ENCODE data around the gene CYP2A7. TPM values are rescaled to one million over a fixed set of nuclear protein-coding genes. Genes with fewer than 3 reads are reported as not detected.
"Not testable (repeated sequence)": the region's sequence is repeated elsewhere in the genome, so short reads cannot be mapped to it uniquely, and the experiment has no call there.

The CYP2A7 gene
- total RNA-seq, 4 donors from 2014 or later: not detected

- H3K9me3 ChIP-seq; H3K36me3 ChIP-seq; H3K4me1 ChIP-seq; intact Hi-C loops (cut with DNase I); H3K4me3 ChIP-seq; H3K27ac ChIP-seq (replicated peaks in 1 of 4); DNase-seq (ENCODE audit: extremely low spot score): not testable (repeated sequence)
- 79% methylated on average over 2 of the region's 2 CpGs for WGBS
- peaks cover 0 to 24% (median 0%) of the 10 kb centered on the region in 4 donors for H3K27me3 ChIP-seq
Measured at GRCh38 chr19:40873873-40874272, 8.2 kb downstream of the CYP2A7 start.

DNA sequence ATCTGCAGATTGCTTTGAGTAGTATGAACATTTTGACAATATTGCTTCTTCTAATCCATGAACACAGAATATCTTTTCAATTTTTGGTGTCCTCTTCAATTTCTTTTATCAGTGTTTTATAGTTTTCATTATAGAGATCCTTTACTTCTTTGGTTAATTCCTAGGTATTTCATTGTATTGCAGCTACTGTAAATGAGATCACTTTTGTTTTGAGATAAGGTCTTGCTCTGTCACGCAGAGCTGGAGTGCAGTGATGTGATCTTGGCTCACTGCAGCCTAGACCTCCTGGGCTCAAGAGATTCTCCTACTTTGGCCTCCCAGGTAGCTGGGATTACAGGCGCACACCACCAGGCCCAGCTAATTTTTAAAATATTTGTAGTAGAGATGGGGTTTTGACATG, 9.8 kb downstream of the CYP2A7 start:
- intact Hi-C loops (cut with DNase I): no loop called here
- Histone ChIP-seq H3K36me3 (no peaks in the 10 kb centered on the region), H3K4me3 (no peak overlapping the region), H3K27ac (replicated peaks in 1 of 4) (no peak overlapping the region), H3K9me3 (no peaks in the 10 kb centered on the region), H3K27me3 (peaks cover 0 to 11% (median 0%) of the 10 kb centered on the region in 4 donors), H3K4me1 (no peaks in the 10 kb centered on the region)
- TF ChIP-seq POLR2A (IDR thresholded peaks at IDR 0.05; ENCODE audit: low read depth): no peak
- no peak for TF ChIP-seq EP300 (IDR thresholded peaks at IDR 0.05)
- no peak for TF ChIP-seq POLR2AphosphoS5 (IDR thresholded peaks at IDR 0.05)
- TF ChIP-seq, protein P1, sequence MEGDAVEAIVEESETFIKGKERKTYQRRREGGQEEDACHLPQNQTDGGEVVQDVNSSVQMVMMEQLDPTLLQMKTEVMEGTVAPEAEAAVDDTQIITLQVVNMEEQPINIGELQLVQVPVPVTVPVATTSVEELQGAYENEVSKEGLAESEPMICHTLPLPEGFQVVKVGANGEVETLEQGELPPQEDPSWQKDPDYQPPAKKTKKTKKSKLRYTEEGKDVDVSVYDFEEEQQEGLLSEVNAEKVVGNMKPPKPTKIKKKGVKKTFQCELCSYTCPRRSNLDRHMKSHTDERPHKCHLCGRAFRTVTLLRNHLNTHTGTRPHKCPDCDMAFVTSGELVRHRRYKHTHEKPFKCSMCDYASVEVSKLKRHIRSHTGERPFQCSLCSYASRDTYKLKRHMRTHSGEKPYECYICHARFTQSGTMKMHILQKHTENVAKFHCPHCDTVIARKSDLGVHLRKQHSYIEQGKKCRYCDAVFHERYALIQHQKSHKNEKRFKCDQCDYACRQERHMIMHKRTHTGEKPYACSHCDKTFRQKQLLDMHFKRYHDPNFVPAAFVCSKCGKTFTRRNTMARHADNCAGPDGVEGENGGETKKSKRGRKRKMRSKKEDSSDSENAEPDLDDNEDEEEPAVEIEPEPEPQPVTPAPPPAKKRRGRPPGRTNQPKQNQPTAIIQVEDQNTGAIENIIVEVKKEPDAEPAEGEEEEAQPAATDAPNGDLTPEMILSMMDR (IDR thresholded peaks at IDR 0.05): no peak
- DNase-seq (ENCODE audit: extremely low spot score): no peak
- 83% methylated on average over 2 of the region's 2 CpGs for WGBS

DNA sequence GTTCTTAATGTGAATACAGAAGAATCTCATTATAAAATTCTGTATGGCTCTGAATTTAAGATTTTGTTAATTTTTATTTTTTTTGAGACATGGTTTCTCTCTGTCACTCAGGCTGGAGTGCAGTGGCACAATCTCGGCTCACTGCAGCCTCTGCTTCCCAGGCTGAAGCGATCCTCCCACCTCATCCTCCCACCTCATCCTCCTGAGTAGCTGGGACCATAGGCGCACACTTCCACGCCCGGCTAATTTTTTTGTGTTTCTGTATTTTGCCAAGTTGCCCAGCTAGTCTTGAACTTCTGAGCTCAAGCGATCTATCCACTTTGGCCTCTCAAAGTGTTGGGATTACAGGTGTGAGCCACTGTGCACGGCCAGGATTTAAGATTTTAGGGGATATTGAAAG, 14.3 kb downstream of the CYP2A7 start:
- whole genome bisulfite sequencing: 84% methylated on average over 7 of the region's 7 CpGs
- intact Hi-C loops (cut with DNase I): no loop called here

GRCh38 chr19:40864739-40865496, 17.1 kb downstream of the CYP2A7 start:
- DNase-seq (ENCODE audit: extremely low spot score); H3K9me3 ChIP-seq; intact Hi-C loops (cut with DNase I); H3K27ac ChIP-seq (replicated peaks in 1 of 4); H3K4me3 ChIP-seq; H3K36me3 ChIP-seq; H3K27me3 ChIP-seq; H3K4me1 ChIP-seq: not testable (repeated sequence)
- WGBS: 68% methylated on average over 9 of the region's 9 CpGs

More for the DNA sequence above, 14.3 kb downstream of the CYP2A7 start:
- no peak for TF ChIP-seq POLR2A (IDR thresholded peaks at IDR 0.05; ENCODE audit: low read depth)
- TF ChIP-seq, protein P1 (IDR thresholded peaks at IDR 0.05): no peak
- TF ChIP-seq POLR2AphosphoS5 (IDR thresholded peaks at IDR 0.05): no peak
- TF ChIP-seq EP300 (IDR thresholded peaks at IDR 0.05): no peak
- DNase-seq (ENCODE audit: extremely low spot score): no peak
- Histone ChIP-seq H3K9me3 (no peaks in the 10 kb centered on the region), H3K4me3 (no peak overlapping the region), H3K4me1 (no peaks in the 10 kb centered on the region), H3K27me3 (no peaks in the 10 kb centered on the region), H3K27ac (replicated peaks in 1 of 4) (no peak overlapping the region), H3K36me3 (no peaks in the 10 kb centered on the region)

DNA sequence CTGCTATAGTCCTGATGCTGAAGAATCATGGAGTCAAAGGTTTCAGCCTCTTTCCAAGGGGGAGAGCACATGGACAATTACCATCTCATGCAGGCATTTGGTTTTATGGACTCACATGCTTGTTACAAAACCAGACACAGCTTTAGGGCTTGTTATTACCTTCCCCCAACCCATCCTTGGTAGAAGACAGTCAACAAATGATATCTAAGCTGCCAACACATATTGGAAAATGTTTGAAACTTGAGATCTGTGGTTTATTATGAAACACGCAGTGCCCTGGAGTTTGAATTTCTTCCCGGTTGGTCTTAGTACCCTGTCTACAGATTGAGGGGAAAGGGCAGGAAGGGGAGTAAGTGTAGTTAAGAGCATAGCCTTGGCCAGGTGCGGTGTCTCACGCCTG, 19.2 kb downstream of the CYP2A7 start:
- Histone ChIP-seq H3K9me3 (no peaks in the 10 kb centered on the region), H3K27ac (replicated peaks in 1 of 4) (no peak overlapping the region), H3K4me3 (no peak overlapping the region), H3K36me3 (no peaks in the 10 kb centered on the region), H3K27me3 (peaks cover 0 to 4% (median 0%) of the 10 kb centered on the region in 4 donors), H3K4me1 (no peaks in the 10 kb centered on the region)
- TF ChIP-seq POLR2AphosphoS5 (IDR thresholded peaks at IDR 0.05) (no peak), EP300 (IDR thresholded peaks at IDR 0.05) (no peak), POLR2A (IDR thresholded peaks at IDR 0.05; ENCODE audit: low read depth) (no peak)
- TF ChIP-seq, protein P1 (IDR thresholded peaks at IDR 0.05): no peak
- WGBS: 78% methylated on average over 4 of the region's 4 CpGs
- intact Hi-C loops (cut with DNase I): no loop called here
- DNase-seq (ENCODE audit: extremely low spot score): no peak

DNA sequence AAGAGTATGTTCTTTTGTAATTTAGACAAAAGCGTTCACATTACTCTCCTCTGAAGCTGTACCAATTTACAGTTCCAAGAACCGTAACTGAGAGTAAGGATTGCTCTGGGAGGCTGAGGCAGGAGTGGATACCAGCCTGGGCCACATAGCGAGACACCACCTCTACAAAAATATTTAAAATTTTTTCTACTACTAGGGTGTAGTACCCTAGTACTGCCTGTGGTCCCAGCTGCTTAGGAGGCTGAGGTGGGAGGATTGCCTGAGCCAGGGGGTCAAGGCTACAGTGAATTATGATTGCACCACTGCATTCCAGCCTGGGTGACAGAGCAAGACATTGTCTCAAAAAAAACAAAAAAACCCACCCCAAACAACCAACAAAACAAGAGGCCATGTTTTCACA, 19.7 kb downstream of the CYP2A7 start:
- no peak for DNase-seq (ENCODE audit: extremely low spot score)
- TF ChIP-seq EP300 (IDR thresholded peaks at IDR 0.05): no peak
- no peak for TF ChIP-seq POLR2A (IDR thresholded peaks at IDR 0.05; ENCODE audit: low read depth)
- TF ChIP-seq, protein P1 (IDR thresholded peaks at IDR 0.05): no peak
- TF ChIP-seq POLR2AphosphoS5 (IDR thresholded peaks at IDR 0.05): no peak
- WGBS: 85% methylated on average over 3 of the region's 3 CpGs

More for the DNA sequence above, 19.7 kb downstream of the CYP2A7 start:
- Histone ChIP-seq H3K36me3 (no peaks in the 10 kb centered on the region), H3K4me3 (no peak overlapping the region), H3K27me3 (peaks cover 0 to 4% (median 0%) of the 10 kb centered on the region in 4 donors), H3K4me1 (no peaks in the 10 kb centered on the region), H3K9me3 (no peaks in the 10 kb centered on the region), H3K27ac (replicated peaks in 1 of 4) (no peak overlapping the region)
- intact Hi-C loops (cut with DNase I): no loop called here

Measured in esophagus muscularis mucosa (tissue), 4 donors.